ENCODE data around the gene VEZF1.
A peak's percentile ranks its signal among the peaks of the same experiment; 100 is the strongest.
"Not testable (repeated sequence)": the region's sequence is repeated elsewhere in the genome, so short reads cannot be mapped to it uniquely, and the experiment has no call there.

The VEZF1 gene

DNA sequence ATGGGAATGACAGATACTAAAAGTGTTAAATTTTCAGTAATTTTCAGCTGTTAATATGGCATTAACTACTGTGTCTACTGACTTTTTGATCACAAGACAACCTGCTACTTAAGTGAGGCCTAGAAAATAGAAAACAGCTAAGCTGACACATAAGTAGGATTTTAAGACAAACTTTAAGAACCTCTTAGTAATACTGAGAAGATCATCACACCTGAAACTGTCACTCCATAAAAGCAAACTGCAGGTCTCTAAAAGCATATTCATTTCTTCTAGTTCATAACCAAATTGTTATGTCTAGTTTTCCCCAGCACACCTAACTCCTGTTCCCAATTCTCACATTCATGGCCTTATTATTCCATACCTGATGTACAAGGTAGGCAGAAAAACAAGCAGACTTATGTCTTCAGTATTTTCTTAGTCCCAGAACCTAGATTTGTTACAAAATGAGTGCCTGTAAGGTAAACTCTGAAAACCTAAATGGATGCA lies 11.0 kb upstream of the VEZF1 start:
- no peak for DNase-seq

DNA sequence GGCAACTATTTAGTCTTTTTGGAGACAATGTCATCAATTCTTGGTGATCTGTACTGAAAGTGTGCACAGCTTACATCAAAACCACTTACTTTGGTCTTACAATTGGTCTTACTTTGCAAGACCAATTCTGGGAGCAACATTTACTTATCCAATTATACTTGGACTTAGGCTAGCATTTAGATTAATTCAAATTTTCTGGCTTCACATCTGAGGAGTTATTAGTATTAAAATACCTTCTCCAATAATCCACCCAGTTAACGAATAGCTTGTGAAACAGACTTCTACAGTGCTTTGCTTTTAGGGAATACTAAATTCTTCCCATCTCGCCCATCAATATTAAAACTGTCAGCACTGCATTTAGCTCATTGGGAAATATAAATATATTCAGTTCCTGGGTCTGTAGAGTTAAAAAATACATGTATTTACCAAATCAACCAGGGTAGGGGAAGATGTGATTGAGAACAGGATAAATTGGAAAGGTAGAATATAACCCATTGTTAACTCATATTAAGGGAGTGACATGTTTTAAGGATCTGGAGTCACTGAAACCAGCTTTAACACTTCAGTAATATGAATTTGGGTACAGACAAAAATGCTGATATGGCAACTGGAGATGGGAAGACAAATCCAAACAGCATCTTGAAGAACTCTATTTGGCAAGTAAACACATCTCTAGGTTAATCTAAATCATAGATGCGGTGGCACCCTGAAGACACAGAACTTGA lies 9.2 kb upstream of the VEZF1 start:
- DNase-seq, result no peak

DNA sequence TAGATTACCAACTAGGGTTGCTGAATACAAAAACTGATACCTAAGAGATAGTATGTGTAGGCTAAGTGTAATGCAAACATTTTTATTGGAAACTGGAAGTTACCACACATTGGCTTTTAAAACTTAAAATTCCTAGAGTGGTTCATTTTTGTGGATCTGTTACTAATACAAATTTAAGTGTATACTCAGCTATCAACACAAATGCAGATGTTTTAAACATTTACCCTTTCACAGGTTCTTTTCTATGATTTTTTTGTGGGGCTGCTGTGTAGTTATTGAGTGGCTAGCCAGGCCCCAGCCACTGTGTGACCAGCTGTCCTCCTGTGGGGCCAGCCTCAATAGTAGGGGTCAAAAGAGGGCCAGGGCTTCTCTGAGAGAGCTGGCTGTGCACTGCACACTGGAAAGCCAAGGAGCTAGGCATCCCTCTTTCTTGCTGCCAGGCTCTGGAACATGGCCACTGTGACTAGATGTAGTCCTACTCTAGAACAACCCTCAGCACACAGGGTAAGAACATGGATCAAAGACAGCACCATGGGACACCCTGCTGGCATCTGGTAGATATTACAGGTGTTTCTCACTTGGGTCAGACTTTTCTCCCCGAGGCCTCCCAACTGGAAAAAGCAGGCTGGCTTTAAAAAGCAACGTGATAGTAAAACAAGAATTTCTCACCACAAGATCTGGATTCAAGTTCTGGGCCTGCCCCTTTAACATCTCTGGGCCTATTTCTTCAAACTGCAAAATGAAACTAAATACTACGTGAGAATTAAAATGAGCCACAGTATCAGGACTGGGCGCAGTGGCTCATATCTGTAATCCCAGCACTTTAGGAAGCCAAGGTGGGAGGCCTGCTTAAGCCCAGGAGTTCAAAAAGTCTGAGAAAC lies 7.3 kb upstream of the VEZF1 start:
- DNase-seq, result peak; percentile 78

DNA sequence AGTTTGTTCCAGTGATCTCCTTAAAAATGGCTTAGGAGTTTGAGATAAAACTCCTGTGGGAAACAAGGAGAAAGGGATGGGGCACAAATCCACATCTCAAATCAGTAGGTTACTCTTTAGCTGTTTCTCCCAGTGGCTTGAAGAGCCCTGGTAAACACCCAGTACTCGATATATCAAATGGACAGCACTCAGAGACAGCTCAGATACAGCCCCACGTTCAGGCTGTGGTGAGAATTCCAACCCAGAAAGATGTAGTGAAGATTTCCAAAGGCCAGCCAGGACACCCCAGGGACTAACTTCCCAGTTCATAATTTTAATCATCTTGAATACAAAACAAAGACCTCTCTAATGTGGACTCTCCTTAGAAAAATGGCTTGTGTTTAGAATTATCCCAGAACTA lies 6.4 kb upstream of the VEZF1 start:
- no peak for DNase-seq

DNA sequence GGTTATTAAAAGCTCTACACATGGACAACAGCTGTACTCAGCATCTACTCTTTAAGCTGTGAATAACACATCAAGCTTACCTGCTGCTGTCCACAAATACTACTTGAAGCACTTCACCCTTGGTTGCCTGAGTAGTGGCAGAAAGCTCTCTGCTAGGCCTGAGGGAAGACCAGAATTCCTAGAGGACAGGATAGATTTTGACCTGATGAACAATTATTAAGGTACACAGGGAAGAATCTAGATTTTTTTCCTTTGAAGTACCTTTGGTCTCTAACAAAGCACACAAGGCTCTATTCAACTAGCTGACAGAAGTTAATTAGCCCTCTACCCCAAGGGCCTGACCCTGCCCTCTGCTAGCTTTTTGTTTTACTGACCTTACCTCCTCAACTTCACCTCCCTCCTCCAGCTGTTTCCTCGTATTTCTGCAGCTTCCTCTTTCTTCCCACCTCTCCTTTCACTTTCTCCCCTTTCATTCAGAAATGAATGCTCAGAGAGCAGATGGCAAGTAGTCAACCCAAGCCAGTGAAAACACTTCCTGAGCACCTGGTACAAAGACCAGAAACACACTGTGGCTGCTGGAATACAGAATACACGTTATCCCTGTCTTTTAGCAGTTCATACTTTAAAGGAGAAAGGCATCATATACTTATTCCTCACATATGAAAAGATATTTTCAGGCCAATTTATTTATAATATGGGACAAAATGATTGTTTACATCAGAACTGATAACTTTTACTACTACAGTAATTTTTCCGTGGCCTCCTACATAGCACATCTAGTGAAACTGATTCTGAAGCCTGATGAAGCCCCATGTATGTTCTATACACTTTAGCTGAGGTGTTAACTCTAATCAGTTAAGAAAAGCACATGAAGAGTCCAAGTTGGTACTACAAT lies 5.7 kb upstream of the VEZF1 start:
- DNase-seq, result peak; percentile 62

DNA sequence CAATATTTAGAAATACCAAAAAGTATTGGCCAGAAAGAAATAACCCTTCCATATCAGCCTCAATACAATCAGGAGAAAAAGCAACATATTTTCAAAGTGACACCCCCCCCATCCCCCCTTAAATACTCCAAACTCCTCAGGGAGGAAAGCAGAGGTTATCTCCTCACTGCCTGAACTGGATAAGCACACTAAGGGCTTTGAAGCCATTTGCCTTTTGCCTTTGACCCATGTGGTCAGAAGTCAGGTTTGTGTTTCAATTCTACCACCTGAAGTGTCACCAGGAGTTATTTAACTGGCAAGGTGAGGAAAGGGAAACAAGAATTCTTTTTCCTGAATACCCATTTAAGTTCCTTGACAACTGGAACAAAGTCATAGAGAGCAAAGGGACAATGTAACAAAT lies 3.5 kb upstream of the VEZF1 start:
- no peak for DNase-seq

DNA sequence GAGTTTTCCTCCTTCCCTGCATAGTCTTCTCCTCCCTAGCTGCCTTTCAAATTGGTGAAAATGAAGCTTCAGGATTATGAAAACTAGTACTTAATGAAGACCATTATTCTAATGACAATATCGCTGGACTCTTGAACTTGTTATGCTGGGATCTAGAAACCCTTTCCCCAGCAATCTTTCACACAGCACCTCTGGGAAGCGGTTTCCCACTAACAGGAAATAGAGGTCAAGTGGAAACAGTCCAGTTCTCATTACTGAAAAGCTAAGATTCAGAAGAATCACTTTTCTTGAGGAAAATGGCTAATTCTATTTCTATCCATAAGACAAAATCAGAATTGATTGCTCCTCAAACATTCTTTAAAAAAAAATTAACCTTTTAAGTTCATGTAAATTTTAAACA lies 2.0 kb upstream of the VEZF1 start:
- DNase-seq, result no peak

DNA sequence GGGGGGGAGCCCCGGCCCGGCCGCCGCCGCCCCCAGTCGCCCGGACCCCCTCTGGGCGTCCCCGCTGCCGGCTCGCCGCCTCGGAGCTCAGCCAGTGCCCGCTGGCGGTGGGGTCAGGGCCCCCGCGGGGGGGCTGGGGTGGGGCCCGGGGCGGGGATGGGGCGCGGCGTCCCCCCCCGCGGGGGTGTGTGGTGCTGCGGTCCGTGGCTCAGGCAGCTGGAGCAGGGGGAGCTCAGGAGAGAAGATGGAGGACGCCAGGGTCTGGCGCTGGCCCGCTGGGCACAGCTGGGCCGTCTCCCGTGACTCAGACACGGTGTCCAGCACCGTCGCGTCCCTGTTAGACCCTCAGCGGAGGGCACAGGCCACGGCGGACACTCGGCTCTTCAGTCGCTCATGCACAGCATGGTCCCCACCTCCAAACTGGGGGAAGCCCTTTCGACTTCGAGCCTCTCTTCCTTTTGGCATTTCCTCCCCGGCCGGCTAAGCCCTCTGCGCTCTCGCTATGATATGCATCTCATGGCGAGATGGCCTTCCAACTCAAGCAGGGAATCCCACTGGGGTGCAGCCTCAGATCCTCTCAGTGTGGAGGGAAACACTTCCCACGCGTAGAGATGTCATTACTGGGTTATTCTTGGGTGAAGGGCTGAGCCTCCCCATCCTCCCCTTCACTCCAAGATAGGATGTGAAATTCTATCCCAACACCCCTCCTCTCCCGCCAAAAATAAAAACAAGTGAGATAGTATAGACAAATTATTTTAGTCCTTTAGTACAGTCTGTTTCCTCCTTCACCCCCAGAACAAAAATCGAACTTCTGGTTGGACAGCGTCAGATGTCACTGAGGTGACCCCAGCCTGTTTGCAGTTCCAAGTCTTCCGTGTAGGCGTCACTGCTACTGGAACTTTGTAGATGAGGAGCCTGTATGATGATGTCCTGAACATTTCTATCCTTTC lies 522 bp upstream of the VEZF1 start:
- peak; percentile 71 for DNase-seq

DNA sequence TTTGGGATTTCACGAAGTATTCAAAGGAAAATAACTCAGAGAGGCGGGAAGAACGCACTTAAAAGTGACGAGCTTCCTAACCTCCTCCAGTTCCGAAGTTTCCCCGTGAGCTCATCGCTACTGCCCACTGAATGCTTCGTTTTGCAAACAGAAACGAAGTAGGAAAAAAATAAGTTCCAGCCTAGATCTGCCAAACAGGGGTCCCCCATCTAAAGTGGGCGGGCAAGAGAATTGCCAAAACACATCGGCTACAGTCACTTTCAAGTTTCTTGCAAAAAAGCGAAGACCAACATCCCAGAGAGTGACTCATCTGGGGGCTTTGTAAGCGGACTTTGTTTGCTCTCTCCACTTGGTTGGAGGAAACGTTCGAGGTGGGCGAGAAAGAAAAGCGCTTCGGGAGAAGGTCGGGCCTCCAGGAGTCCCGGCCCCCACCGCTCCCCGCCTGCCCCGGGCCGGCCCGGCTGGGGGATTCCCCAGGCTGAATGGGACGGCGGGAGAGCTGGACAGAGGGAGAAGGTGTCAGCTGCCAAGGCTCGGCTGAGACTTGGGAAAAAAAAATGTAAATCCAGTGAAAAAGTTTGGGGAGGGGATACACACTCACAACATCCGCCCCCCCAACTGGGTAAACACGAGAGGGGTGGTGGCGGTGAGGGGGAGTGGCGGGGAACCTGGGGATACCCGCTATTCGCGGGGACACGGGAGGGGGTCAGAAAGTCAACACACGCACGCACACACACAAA lies 1.0 kb downstream of the VEZF1 start:
- peak; percentile 32 for DNase-seq

DNA sequence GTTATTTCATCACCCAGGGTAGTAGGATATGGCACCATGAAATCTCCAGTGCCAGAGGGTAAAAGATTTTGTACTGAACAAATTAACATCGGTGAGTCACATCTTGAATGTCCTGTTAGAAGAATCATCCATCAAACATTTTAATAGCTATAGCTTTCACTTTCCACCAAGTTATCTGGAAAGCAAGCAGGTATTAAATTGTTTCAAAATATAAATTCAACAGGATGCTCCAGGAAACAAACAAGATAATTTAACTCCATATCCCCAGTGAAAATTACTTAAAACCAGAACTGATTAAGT lies 2.4 kb downstream of the VEZF1 start:
- no peak for DNase-seq

DNA sequence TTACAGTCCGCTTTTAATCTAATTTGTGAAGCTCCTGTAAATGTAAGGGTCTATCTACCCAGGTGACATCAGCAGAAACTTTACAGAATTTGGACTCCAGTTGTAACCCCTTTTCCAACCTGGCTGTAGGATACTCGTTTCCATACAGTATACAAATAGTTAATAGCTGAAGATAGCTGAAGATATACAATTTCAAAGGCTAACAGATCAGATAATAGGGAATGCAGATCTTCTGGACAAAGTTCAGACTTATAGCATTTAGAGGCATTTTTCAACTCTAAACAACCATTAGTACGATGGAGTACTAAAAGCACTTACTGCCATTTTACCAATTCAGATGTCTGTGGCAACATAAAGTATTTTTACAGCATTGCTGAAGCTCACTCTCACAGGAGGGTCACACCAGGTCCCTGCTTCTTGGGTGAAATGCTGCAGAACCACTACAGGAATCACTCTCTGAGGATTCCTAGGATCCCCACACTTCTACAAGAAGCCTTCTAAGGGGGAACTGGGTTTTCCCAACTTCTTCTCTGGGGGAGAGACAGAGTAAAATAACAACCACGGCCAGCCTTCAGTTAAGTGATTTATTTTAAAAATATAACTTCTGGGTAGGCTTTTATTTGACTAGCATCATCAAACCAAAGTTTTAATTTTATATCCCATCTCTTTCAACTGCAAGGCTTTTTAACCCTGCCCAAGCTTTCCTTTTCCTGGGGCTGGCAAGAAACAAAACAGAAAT lies 2.9 kb downstream of the VEZF1 start:
- no peak for DNase-seq

DNA sequence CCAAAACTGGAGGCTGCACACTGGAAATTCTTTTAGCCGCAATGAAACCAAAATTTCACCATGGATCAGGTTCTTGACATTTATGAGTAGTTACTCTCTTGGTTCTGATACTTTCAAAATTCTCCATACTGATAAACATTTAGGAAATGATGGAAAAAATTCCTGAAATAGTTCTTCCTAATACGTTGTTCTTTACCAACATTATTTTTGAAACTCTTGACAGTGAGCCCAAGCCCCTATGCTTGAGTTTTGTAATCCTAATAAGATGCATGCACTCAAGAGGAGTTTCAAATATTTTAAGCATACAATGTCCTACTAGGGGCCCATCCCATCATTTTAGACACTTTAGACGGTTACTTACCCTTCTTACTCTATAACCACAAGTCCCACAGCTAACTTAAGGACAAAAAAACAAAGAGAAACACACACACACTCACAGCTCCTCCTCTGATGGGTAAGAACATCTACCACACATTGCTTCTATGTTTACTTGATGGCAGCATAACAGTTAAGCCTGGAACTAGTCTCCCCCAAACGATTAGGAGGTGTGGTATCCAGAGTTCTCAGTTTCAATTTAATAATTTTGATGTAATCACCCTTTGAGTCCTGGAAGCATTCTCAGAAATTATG lies 3.7 kb downstream of the VEZF1 start:
- no peak for DNase-seq

DNA sequence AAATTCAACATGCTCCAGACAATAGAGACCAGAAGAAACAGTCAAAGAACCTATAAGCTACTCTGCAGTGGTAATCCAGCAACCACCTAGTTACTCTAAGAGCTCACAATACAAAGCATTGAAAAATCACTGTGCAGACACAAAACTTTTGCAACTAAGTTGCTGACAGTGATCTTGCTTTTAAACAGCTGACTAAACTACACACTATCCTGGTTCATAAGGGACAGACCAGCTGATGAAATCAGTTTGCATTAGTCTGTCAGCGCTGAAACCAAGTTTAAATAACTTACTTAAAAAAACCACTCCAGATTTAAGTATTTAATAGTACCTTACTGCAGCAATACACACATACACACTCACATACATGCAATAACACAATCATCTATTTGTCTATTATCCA lies 4.6 kb downstream of the VEZF1 start:
- DNase-seq, result no peak

DNA sequence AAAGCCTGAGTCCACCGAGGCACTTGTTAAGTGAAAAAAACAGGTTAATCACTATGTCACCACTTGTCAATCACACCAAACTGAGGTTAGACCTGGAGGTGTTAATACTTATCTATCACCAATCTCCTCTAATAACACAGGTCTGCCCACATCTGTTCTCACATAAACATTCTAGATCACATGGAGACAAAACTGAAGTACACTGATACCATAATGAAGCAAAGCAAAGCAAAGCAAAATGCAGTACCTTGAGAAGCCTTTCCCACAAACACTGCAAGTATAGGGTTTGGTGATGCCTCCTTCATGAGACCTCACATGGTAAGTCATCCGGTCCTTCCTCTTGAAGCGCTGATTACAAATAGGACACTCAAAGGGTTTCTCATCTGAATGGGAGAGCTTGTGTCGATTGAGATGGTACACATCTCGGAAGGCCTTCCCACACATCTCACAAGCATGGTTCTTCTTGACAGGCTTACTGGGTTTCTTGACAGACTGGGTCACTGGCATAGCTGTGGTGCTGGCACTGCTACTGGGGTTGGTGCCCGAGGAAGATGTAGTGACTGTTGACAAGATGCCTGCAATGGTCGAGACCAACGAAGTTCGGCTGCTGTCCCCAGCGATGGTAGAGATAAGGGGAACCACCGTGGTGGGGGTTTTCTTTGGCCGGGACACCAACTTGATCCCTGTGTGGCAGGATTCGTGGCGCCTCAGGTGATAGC lies 5.4 kb downstream of the VEZF1 start:
- no peak for DNase-seq

DNA sequence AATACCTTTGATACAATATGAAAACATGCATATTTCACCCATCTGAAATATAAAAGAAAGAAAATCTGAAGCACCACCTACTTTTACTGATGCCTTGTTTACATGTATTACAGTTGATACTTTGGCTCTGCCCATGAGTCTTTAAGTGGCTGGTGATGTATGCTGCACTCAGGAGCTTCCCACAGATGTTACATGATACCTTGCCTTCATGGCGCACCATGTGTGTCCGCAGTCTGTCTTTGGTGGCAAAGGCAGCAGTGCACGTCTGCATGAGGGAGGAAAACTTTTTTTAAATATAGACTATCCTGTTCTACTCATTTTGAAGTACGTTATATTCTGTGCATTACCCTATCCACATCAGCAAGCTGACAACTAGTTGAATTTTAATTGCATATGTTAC lies 7.5 kb downstream of the VEZF1 start:
- DNase-seq, result no peak

DNA sequence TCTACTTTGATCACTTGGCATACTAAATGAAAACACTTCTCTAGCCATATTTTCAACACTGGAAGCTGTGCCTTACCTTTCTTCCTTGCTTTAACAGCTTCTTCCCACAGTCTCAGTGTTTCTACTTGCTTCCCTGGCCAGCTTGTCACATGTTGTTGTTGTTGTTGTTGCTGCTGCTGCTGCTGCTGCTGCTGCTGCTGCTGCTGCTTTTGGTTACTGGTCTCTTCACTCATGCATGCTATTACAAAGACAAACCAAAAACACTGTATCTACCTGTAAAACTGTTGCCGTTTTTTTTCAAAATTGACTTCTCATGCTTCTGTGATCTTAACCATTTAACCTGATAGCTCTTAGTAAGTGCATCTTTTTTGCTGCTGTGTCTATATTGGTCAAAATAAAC lies 9.0 kb downstream of the VEZF1 start:
- no peak for DNase-seq

DNA sequence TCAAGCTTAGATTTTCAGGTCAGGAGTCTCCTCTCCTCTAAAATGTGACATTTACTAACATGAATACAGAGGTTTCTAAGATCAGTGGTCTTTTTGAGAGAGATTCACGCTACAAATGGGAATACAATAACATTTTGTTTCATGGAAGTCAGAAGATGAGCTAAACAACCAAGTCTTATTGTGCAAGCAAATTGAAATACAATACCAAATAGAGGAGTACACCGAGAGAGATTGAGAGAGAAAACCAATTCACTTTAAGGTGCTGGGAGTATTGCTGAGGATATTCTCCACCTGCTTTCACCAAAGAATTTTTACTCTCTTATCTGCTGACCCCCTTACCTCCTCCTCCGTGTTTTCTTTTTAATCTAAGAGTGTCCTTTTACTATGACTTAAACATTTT lies 11.5 kb downstream of the VEZF1 start:
- no peak for DNase-seq

DNA sequence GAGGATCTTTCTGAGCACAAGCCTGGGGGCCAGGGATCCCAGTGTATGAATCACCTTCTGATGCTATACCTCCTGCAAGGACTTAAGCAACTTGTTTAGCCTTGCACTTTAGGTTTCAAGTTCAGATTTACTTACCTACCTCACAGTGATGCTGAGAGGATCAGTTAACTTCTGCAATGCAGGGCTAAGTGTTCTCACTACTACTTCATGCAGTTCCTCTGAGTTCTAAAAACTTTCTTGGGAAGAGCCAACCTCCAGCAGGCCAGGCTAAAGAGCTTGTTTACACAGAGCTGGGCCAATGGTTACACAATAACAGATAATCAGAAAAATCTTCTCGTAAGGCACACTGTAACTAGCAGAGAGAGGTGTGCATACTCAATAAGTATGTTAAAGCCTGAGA lies 13.0 kb downstream of the VEZF1 start:
- no peak for DNase-seq

DNA sequence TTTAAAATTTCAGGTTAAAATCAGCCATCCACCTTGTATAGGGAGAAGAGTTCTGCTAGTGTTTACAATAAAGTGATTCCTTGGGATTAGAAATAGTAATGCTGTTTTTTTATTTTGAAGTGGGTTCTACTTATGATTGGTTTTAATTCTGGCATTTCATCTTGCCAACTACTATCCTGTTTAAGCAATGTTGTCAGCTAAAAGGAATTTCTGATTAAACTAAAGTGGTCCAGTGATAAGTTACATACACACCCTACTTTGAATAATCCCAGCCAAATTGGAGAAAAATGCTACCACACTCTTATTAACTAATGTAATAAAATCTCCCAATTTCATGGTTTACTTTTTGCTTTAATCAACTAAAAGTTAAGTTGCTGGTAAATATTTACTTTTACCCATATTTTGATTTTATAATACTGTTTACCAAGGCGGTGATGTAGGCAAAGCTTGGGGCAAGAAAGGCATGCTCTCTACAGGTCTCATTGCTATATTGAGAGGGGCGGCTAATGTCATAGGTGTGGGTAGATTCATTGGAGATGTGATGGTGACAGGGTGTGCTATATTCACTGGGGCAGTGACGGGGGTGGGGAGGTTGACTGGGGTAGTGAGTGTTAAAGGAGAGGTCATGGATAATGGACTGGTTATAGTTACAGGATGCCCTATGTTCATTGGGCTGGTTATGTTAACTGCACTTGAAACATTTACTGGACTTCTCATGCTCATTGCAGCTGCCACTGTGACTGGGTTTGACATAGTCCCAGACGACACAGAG lies 13.8 kb downstream of the VEZF1 start:
- DNase-seq, result not testable (repeated sequence)
